ENCODE data around the gene COL4A2. TPM values are rescaled to one million over a fixed set of nuclear protein-coding genes. Genes with fewer than 3 reads are reported as not detected.
A peak's percentile ranks its signal among the peaks of the same experiment; 100 is the strongest.

Gene COL4A2
- total RNA-seq, 1 experiment from 2014 or later: 1.6 TPM

DNA sequence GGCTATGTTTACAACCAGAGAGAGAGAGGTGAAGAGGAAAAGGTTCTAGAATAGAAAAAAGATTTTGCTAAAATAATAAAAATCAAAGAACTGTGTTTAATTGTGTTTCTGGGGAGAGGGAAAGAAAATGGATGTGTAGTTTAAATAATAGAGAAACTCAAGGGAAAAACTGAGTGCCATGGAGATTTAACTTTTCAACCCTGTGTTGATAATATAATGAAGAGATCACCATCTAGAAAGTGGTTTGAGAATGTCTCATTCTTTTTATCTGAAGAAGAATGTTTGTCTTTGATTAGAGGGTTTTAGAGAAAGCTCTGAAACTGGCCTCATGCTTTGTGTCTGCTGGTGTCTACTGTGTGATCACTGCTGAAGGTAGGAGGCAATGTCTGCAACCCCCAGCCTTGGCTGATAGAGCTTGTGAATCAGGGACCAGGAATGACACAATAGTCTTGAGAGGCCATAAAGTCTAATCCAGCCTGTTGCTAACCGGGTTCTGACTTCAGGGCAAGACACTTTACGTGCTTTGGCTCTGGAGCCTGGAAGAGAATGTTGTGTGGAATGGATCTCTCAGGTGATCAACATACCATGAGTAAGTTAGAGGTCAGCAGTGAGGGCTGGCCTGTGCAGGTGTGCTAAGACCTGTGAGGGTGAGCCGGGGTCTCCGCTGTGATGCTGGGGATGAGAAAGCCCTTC is 5.4 kb downstream of the COL4A2 start:
- ChIA-PET POLR2A (no interaction called here), RAD21 (ENCODE audit: low non-redundant PET in 1 of 2, low total read pairs in 2 of 2, uncharacterized antibody in 2 of 2, unreplicated experiment in 2 of 2) (interaction anchor here in 1 of 2 experiments (0.6 kb wide), 1 partner anchor 52 kb away, joined by 3 read pairs; no protein-coding TSS in a partner anchor), CTCF (no interaction called here)
- Histone ChIP-seq H3K9ac (ENCODE audit: low read length) (no peak overlapping the region), H3K4me3 (replicated peaks in 1 of 2; ENCODE audit: low read depth in 1 of 2, low read length in 2 of 2) (no peak overlapping the region), H3K36me3 (ENCODE audit: control insufficient read depth in 1 of 2, insufficient read depth in 2 of 2, low read length in 2 of 2) (no peaks in the 10 kb centered on the region), H2AFZ (ENCODE audit: low read depth, low read length, poor library complexity, severe bottlenecking) (no peak overlapping the region), H3K79me2 (ENCODE audit: insufficient read depth, low read length) (no peaks in the 10 kb centered on the region), H3K27me3 (ENCODE audit: insufficient read depth, low read length) (0 out of 2 replicates have a peak, but pooled peaks cover 3% of the 10 kb centered on the region), H3K4me1 (ENCODE audit: control insufficient read depth in 1 of 2, insufficient read depth in 2 of 2, low read length in 2 of 2) (peaks cover 0 to 3% of the 10 kb centered on the region in 2 experiments; a peak in 1 of 4 replicates), H3K9me3 (ENCODE audit: control insufficient read depth in 1 of 2, insufficient read depth in 1 of 2, low read depth in 1 of 2, low read length in 2 of 2) (no peaks in the 10 kb centered on the region), H4K20me1 (ENCODE audit: insufficient read depth) (no peaks in the 10 kb centered on the region), H3K27ac (ENCODE audit: low read depth, low read length) (no peak overlapping the region), H3K9me2 (ENCODE audit: insufficient read depth) (no peaks in the 10 kb centered on the region), H3K4me2 (ENCODE audit: low read length) (no peak overlapping the region)
- ATAC-seq: peak; percentile 40; the same call in 1 of the 2 replicates
- intact Hi-C loops (cut with micrococcal nuclease): no loop called here
- TF ChIP-seq FOSL1 (IDR thresholded peaks at IDR 0.05; ENCODE audit: low read depth) (no peak), POLR2A (IDR thresholded peaks at IDR 0.05; ENCODE audit: borderline replicate concordance, extremely low read depth, insufficient read depth, insufficient read length) (no peak), SIN3A (IDR thresholded peaks at IDR 0.05; ENCODE audit: low read depth) (no peak), SP1 (IDR thresholded peaks at IDR 0.05; ENCODE audit: low read depth) (no peak), YY1 (IDR thresholded peaks at IDR 0.05; ENCODE audit: extremely low read depth, insufficient replicate concordance, low read depth, low read length) (no peak), EZH2 (IDR thresholded peaks at IDR 0.05) (no peak), SRF (IDR thresholded peaks at IDR 0.05; ENCODE audit: low read depth) (no peak), MAX (IDR thresholded peaks at IDR 0.05) (no peak), CEBPB (IDR thresholded peaks at IDR 0.05; ENCODE audit: low read depth) (no peak), ATF3 (IDR thresholded peaks at IDR 0.05) (no peak), ZFX (IDR thresholded peaks at IDR 0.05) (no peak), JUND (IDR thresholded peaks at IDR 0.05) (no peak), POLR2AphosphoS5 (IDR thresholded peaks at IDR 0.05; ENCODE audit: low read depth, low read length) (no peak), EGR1 (IDR thresholded peaks at IDR 0.05; ENCODE audit: low read depth) (no peak), ZNF274 (IDR thresholded peaks at IDR 0.05; ENCODE audit: low read depth, low read length) (no peak), CBX3 (IDR thresholded peaks at IDR 0.05; ENCODE audit: low read depth) (no peak)
- TF ChIP-seq, protein P1, sequence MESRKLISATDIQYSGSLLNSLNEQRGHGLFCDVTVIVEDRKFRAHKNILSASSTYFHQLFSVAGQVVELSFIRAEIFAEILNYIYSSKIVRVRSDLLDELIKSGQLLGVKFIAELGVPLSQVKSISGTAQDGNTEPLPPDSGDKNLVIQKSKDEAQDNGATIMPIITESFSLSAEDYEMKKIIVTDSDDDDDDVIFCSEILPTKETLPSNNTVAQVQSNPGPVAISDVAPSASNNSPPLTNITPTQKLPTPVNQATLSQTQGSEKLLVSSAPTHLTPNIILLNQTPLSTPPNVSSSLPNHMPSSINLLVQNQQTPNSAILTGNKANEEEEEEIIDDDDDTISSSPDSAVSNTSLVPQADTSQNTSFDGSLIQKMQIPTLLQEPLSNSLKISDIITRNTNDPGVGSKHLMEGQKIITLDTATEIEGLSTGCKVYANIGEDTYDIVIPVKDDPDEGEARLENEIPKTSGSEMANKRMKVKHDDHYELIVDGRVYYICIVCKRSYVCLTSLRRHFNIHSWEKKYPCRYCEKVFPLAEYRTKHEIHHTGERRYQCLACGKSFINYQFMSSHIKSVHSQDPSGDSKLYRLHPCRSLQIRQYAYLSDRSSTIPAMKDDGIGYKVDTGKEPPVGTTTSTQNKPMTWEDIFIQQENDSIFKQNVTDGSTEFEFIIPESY (IDR thresholded peaks at IDR 0.05; ENCODE audit: extremely low read depth, insufficient replicate concordance, low read length): no peak
- TF ChIP-seq, protein P2, sequence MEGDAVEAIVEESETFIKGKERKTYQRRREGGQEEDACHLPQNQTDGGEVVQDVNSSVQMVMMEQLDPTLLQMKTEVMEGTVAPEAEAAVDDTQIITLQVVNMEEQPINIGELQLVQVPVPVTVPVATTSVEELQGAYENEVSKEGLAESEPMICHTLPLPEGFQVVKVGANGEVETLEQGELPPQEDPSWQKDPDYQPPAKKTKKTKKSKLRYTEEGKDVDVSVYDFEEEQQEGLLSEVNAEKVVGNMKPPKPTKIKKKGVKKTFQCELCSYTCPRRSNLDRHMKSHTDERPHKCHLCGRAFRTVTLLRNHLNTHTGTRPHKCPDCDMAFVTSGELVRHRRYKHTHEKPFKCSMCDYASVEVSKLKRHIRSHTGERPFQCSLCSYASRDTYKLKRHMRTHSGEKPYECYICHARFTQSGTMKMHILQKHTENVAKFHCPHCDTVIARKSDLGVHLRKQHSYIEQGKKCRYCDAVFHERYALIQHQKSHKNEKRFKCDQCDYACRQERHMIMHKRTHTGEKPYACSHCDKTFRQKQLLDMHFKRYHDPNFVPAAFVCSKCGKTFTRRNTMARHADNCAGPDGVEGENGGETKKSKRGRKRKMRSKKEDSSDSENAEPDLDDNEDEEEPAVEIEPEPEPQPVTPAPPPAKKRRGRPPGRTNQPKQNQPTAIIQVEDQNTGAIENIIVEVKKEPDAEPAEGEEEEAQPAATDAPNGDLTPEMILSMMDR (IDR thresholded peaks at IDR 0.05 in 2 of 3, conservative IDR thresholded peaks at IDR 0.05 in 1 of 3; ENCODE audit: borderline replicate concordance in 1 of 3, insufficient read depth in 1 of 3, low read depth in 2 of 3, low read length in 2 of 3): no peak
- TF ChIP-seq, protein P3, sequence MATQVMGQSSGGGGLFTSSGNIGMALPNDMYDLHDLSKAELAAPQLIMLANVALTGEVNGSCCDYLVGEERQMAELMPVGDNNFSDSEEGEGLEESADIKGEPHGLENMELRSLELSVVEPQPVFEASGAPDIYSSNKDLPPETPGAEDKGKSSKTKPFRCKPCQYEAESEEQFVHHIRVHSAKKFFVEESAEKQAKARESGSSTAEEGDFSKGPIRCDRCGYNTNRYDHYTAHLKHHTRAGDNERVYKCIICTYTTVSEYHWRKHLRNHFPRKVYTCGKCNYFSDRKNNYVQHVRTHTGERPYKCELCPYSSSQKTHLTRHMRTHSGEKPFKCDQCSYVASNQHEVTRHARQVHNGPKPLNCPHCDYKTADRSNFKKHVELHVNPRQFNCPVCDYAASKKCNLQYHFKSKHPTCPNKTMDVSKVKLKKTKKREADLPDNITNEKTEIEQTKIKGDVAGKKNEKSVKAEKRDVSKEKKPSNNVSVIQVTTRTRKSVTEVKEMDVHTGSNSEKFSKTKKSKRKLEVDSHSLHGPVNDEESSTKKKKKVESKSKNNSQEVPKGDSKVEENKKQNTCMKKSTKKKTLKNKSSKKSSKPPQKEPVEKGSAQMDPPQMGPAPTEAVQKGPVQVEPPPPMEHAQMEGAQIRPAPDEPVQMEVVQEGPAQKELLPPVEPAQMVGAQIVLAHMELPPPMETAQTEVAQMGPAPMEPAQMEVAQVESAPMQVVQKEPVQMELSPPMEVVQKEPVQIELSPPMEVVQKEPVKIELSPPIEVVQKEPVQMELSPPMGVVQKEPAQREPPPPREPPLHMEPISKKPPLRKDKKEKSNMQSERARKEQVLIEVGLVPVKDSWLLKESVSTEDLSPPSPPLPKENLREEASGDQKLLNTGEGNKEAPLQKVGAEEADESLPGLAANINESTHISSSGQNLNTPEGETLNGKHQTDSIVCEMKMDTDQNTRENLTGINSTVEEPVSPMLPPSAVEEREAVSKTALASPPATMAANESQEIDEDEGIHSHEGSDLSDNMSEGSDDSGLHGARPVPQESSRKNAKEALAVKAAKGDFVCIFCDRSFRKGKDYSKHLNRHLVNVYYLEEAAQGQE (IDR thresholded peaks at IDR 0.05; ENCODE audit: low read depth): no peak
- BruUV-seq (replicated peaks): no TSS peak
- no peak for DNase-seq (ENCODE audit: low read depth, low spot score)
